ENCODE data around the gene SFXN2.
"Not testable (repeated sequence)": the region's sequence is repeated elsewhere in the genome, so short reads cannot be mapped to it uniquely, and the experiment has no call there.

SFXN2 gene

DNA sequence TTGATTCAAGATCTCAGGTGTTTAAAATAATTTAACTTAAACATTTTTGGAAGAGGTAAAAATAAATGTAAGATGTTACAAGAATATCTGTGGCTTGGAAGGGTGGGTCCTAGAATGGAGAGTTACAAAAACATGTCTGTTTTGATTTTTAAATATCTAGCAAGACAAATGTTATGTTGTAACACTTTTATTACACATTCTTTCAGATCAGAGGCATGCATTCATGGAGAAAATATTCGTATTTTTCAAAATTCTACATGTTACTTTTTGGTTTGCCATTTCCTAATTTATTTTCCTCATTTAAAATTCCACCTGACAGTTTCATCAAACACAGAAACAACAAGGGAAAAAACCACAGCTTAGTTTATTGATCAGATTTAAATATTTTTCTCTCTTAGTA lies 39.3 kb downstream of the SFXN2 start:
- peak; percentile 32 for DNase-seq (ENCODE audit: low read depth)

DNA sequence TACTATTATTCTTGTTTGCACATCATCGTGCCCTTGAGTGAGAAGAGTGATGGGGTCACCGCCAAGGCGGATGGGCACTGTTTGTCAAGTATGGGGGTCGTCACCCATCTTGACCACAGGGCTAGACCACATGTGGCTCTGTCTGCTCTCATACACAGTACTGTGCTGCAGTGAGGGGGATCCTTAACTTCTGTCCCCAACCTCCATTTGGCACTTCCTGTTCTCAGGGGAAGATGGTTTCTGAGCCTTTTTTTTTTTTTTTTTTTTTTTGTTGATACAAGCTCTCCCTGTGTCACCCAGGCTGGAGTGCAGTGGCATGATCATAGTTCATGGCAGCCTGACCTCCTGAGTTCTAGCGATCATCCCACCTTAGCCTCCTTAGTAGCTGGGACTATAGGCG lies 42.9 kb downstream of the SFXN2 start:
- DNase-seq (ENCODE audit: low read depth), result no peak

DNA sequence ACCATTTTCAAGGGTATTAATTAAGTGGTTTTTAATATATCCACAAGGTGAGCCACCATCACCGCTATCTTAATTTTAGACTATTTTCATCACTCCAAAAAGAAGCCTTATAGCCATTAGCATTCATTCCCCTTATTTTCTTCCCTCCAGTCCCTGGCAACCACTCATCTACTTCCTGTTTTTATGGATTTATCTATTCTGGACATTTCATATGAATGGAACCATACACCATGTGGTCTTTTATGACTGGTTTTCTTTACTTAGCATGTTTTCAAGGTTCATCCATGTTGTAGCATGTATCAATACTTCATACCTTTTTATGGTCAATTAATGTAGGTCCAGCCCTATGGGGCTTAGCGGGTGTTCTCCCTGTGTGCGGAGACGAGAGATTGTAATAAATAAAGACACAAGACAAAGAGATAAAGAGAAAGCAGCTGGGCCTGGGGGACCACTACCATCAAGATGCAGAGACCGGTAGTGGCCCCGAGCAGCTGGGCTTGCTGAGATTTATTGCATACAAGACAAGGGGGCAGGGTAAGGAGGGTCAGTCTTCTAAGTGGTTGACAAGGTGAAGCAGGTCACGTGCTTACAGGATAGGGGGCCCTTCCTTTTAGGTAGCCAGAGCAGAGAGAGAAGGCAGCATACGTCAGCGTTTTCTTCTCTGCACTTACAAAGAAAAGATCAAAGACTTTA lies 44.0 kb downstream of the SFXN2 start:
- DNase-seq (ENCODE audit: low read depth), result no peak

- not testable (repeated sequence) for DNase-seq (ENCODE audit: low read depth)
Observed at GRCh38 chr10:102758933-102759262, 44.5 kb downstream of the SFXN2 start.

DNA sequence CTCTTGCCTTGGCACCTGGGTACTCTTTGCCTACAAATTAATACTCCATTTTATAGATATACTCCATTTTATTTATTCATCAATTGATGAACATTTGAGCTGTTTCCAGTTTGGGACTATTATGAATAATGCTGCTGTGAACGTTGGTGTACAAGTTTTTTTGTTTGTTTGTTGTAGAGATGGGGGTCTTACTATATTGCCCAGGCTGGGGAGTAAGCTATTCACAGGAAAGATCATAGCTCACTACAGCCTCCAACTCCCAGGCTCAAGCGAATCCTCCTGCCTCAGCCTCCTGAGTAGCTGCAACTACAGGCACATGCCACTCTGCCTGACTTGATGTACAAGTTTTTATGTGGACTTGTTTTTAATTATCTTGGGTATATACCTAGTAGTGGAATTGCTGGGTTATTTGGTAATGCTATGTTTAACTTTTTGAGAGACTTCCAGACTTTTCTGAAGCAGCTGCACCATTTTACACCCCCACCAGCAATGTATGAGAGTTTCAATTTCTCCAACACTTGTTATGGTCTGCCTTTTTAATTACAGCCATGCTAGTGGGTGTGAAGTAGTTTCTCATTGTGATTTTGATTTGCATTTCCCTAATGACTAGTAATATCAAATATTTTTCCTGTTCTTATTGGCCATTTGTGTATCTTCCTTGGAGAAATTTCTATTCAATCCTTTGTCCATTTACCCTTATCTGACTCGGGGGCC lies 45.2 kb downstream of the SFXN2 start:
- no peak for DNase-seq (ENCODE audit: low read depth)

- DNase-seq (ENCODE audit: low read depth), result no peak
Observed at GRCh38 chr10:102761981-102762380, 47.5 kb downstream of the SFXN2 start.

GRCh38 chr10:102762401-102763015 lies 48.1 kb downstream of the SFXN2 start:
- DNase-seq (ENCODE audit: low read depth), result no peak

DNA sequence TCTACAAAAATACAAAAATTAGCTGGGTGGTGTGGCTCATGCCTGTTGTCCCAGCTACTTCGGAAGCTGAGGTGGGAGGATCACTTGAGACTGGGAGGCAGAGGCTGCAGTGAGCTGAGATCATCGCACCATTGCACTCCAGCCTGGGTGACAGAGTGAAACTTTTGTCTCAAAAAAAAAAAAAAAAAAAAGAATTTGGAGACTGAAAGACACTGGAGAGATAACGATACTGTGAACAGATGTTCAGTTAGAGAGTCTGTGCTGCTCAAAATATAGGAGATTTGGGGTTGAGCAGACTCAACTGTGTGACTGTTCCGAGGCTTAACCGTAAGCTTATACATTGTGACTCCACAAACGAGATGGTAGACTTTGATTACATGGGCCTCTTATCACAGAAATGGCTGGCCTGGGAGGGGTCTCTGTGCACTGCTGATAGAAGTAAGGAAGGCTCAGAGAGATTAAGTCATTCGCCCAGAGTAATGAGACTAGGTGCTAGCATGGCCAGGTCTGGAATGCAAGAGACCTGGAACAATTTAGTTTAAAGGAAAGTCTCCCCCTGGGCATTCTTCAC lies 48.7 kb downstream of the SFXN2 start:
- DNase-seq (ENCODE audit: low read depth), result no peak

GRCh38 chr10:102764470-102765161 lies 50.2 kb downstream of the SFXN2 start:
- peak; percentile 92 for DNase-seq (ENCODE audit: low read depth)

GRCh38 chr10:102765336-102765735 lies 50.9 kb downstream of the SFXN2 start:
- no peak for DNase-seq (ENCODE audit: low read depth)

DNA sequence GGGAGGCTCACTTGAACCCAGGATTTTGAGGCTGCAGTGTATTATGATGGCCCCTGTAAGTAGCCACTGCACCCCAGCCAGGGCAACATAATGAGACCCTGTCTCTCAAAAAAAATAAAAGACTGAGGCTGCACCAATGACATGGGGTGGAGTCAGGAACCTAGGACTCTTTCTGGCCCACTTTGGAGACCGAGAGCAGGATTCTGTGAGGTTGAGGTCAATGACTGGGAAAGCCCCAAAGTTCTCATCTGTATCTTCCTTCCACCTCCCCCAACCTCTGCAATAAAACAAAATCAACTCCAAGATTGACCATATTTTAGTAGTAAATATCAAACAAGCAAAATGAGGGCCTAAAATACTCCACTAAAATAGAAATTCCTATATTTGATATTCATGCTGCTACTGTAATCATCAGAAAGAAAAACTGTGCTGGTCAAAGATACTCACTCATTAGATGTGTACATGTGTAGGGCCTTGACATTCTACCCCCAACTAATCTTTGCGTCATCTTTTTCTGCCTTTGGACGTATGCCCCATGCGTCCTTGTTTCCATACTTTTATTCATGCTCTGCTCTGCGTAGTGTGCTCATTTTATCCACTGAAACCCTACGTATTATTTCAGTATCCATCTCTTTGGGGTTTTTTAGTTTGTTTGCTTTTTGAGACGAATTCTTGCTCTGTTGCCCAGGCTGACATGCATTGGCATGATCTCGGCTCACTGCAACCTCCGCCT lies 53.2 kb downstream of the SFXN2 start:
- no peak for DNase-seq (ENCODE audit: low read depth)

GRCh38 chr10:102769375-102770107 lies 55.1 kb downstream of the SFXN2 start:
- DNase-seq (ENCODE audit: low read depth), result no peak

GRCh38 chr10:102770108-102770482 lies 55.7 kb downstream of the SFXN2 start:
- no peak for DNase-seq (ENCODE audit: low read depth)

DNA sequence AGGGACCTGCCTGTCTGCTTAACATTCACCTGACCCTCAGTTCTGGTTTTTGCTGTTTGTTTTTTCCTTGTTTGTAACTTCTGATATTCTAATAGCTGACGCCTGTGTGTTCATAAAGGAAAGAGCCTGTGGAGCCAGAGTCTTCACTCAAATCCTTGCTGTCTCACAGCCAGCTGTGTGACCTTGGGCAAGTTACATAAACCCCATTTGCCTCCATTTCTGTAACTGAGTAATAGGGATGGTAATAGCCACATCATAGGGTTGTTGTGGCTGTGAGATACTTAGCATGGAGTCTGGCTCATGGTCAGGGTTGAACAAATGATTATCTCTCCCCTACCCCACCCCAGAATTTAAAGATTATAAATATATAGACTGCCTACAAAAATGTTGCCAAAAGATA lies 56.4 kb downstream of the SFXN2 start:
- no peak for DNase-seq (ENCODE audit: low read depth)

GRCh38 chr10:102773320-102773719 lies 58.9 kb downstream of the SFXN2 start:
- DNase-seq (ENCODE audit: low read depth), result peak; percentile 29

DNA sequence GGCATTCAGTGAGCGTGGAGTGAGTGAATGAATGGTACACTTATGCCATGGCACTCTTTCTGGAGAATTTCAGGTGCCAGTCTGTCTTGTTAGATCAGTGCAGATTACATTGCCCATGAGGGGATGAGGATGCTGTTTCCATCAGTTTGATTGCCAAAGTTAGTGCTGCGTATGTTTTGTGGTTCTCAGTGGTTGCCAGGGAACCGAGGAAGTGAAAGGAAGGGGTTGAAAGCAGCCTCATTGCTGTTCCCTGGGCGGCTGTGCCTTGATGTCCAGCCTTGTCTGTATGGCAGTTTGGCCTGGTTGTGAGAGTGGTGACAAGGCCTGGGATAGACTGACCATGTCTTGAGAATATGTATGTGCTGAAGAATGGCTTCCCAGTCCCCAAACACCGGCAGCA lies 59.5 kb downstream of the SFXN2 start:
- DNase-seq (ENCODE audit: low read depth), result peak; percentile 24

DNA sequence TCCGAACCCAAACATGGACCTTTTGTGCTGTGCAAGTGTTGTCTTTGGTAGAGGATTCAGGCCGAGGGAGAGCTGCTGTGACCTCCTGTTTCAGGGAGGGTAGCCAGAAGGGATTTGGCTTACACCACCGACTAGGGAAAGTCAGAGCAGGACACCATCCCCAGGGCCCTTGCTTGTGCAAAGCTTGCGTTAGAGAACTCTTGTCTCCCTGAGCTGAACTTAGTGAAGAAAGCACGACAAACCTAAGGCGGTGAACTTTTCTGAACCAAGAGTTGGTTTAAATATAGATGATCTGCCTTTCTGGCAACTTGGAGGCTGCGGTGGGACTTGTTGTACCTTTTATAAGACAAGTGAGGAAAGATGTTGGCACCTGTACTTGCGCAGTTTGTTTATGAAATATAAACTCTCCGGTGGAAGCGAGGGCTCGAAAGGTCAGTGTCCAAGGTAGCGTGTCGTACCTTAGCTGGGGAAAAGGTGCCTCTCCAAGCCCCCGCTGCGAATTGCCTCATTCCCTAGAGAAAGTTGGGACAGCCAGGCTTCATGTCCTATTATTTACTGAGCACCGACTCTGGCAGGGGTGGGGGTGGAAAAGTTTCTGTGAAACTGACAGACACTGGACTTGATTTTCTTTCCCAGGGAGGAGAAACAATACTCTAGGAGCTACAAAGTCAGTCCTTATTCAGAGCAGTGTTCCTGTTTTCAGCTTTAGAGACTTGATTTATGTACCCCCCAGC lies 60.9 kb downstream of the SFXN2 start:
- DNase-seq (ENCODE audit: low read depth), result peak; percentile 79

DNA sequence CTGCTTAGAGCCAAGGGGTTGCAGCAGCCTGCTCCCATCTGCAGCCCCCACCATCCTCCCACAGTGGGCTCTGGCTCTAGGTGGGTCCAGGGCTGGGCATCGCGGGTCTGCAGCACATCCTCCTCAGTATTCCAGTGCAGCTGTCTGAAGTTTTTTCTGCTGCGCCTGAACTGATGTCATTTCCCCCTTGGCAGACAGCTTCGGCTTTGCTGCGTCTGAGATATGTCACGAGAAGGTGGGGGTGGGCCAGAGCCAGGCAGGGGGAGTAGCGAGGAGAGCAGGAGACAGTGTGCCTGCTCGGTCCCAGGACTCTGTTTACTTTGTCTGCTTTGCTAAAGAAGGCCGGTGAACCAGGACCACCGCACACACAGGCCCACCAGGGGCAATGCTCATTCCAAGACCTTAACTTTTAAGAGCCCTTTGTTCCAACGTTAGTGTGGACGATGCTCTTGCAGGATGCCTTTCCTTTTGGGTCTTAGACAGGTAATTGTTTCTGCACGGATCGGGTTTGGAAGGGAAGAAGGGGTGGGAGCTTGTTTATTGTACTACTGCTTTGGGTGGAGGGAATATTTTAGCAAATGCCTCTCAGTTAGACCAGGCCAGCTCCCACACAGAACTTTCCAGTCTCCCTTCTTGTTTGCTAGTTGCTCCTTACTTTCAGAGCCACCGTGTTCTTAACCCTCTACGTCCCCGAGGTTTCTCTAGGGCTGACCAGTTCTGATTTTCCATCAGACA lies 61.7 kb downstream of the SFXN2 start:
- peak; percentile 43 for DNase-seq (ENCODE audit: low read depth)

DNA sequence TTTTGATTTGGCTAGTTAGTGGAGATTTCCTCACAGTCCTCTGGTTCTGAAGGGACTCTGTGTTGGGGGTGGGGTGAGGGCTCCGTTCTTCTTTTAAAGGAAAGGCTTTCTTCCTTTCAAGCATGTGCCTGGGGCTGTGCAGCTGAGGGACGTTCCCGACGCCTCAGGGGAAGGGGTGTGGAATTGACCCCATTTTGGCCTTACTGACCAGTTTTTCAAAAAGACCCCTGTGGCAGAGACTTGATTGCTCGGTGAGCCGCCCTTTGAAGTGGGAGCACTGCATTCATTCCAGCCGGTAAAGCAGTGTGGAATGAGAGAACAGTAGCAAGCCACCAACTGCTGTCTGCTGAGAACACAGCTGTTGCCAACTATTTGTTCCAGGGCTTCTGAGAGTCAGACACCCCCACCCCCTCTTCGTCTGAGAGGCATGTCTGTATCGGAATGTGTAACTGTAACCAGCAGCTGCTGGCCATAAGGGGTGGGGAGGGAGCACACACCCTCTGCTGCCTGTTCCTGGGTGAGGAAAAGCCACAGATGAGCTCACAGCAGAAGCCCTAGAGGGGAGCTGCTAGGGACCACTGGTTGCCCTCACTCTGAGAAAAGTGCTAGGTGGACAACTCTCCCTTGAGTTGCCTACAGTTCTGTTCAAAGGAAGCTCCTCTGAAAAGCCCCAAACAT lies 62.5 kb downstream of the SFXN2 start:
- DNase-seq (ENCODE audit: low read depth), result peak; percentile 96

Data from fibroblast of gingiva (primary cell).